ENCODE data around the gene AGFG1.
"Not testable (repeated sequence)": the region's sequence is repeated elsewhere in the genome, so short reads cannot be mapped to it uniquely, and the experiment has no call there.

Gene AGFG1

DNA sequence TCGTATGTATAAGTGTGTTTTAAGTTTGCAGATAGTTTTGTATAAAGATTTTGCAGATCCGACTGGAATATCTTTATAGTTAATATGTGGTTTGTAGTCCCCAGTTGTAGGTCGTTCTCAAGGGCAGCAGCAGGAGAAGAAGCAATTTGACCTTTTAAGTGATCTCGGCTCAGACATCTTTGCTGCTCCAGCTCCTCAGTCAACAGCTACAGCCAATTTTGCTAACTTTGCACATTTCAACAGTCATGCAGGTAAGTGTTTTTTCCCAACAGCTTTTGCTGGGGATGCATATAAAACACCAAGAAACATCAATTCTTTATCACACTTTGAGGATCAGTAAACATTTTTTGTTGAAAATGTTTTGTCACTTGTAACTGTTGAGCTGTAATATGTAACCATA, 52.7 kb downstream of the AGFG1 start:
- TF ChIP-seq, protein P1, sequence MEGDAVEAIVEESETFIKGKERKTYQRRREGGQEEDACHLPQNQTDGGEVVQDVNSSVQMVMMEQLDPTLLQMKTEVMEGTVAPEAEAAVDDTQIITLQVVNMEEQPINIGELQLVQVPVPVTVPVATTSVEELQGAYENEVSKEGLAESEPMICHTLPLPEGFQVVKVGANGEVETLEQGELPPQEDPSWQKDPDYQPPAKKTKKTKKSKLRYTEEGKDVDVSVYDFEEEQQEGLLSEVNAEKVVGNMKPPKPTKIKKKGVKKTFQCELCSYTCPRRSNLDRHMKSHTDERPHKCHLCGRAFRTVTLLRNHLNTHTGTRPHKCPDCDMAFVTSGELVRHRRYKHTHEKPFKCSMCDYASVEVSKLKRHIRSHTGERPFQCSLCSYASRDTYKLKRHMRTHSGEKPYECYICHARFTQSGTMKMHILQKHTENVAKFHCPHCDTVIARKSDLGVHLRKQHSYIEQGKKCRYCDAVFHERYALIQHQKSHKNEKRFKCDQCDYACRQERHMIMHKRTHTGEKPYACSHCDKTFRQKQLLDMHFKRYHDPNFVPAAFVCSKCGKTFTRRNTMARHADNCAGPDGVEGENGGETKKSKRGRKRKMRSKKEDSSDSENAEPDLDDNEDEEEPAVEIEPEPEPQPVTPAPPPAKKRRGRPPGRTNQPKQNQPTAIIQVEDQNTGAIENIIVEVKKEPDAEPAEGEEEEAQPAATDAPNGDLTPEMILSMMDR (IDR thresholded peaks at IDR 0.05; ENCODE audit: control insufficient read depth, insufficient read depth, low read depth, low read length, missing control alignments): no peak
- DNase-seq (ENCODE audit: low read depth): no peak
- no peak overlapping the region for H3K4me3 ChIP-seq (ENCODE audit: control insufficient read depth, low read depth, low read length)

GRCh38 chr2:227527351-227527750, 55.4 kb downstream of the AGFG1 start:
- no peak for DNase-seq (ENCODE audit: low read depth)
- TF ChIP-seq, protein P1 (IDR thresholded peaks at IDR 0.05; ENCODE audit: control insufficient read depth, insufficient read depth, low read depth, low read length, missing control alignments): no peak
- no peak overlapping the region for H3K4me3 ChIP-seq (ENCODE audit: control insufficient read depth, low read depth, low read length)

DNA sequence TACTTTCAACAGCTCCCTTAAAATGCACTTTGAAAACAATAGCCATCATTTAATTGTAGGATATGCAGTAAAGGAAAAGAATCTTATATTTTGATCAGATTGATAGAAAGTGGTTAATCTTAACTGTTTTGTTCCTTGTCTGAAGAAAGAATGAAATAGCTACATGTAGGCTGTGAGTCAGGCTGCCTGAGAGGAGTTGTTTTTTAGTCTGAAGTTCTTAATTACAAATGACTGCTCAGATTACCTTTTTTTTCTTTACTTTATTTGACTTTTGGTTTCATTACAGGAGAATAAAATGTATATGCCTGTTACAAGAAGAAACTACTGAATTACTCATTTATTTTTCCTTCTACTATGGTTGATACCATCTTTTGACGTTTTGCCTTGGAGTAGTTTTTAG, 56.8 kb downstream of the AGFG1 start:
- no peak for DNase-seq (ENCODE audit: low read depth)
- no peak overlapping the region for H3K4me3 ChIP-seq (ENCODE audit: control insufficient read depth, low read depth, low read length)
- TF ChIP-seq, protein P1 (IDR thresholded peaks at IDR 0.05; ENCODE audit: control insufficient read depth, insufficient read depth, low read depth, low read length, missing control alignments): no peak

DNA sequence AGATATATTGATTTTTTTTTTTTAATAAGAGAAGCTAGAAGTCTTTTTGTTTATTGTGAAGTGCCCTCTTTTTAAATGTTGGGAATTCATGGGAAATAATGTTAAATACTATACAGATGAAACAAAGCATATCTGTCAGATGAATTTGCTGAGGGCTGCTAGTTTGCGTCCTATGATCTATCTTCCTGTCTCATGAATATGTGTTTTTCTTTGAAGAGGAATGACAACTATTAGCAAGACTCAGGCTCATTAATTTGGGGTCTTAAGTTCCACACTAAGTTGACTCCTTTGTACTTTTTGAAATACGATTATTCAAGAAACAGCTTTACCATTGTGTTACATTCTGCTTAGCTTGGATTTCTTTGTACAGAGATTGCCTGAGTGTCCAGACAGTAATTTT, 57.9 kb downstream of the AGFG1 start:
- no peak for DNase-seq (ENCODE audit: low read depth)
- TF ChIP-seq, protein P1 (IDR thresholded peaks at IDR 0.05; ENCODE audit: control insufficient read depth, insufficient read depth, low read depth, low read length, missing control alignments): no peak
- H3K4me3 ChIP-seq (ENCODE audit: control insufficient read depth, low read depth, low read length): no peak overlapping the region

- TF ChIP-seq, protein P1 (IDR thresholded peaks at IDR 0.05; ENCODE audit: control insufficient read depth, insufficient read depth, low read depth, low read length, missing control alignments): no peak
- no peak overlapping the region for H3K4me3 ChIP-seq (ENCODE audit: control insufficient read depth, low read depth, low read length)
- no peak for DNase-seq (ENCODE audit: low read depth)
These were observed 62.8 kb downstream of the AGFG1 start for GRCh38 chr2:227534714-227535113.

GRCh38 chr2:227536445-227536844, 64.5 kb downstream of the AGFG1 start:
- no peak overlapping the region for H3K4me3 ChIP-seq (ENCODE audit: control insufficient read depth, low read depth, low read length)
- TF ChIP-seq, protein P1 (IDR thresholded peaks at IDR 0.05; ENCODE audit: control insufficient read depth, insufficient read depth, low read depth, low read length, missing control alignments): no peak
- no peak for DNase-seq (ENCODE audit: low read depth)

- DNase-seq (ENCODE audit: low read depth): no peak
- no peak overlapping the region for H3K4me3 ChIP-seq (ENCODE audit: control insufficient read depth, low read depth, low read length)
- TF ChIP-seq, protein P1 (IDR thresholded peaks at IDR 0.05; ENCODE audit: control insufficient read depth, insufficient read depth, low read depth, low read length, missing control alignments): no peak
These were observed 67.6 kb downstream of the AGFG1 start for GRCh38 chr2:227539465-227539956.

GRCh38 chr2:227540352-227540751, 68.4 kb downstream of the AGFG1 start:
- DNase-seq (ENCODE audit: low read depth); H3K4me3 ChIP-seq (ENCODE audit: control insufficient read depth, low read depth, low read length): not testable (repeated sequence)
